ENCODE results near the gene MARCHF10. TPM values are rescaled to one million over a fixed set of nuclear protein-coding genes. Genes with fewer than 3 reads are reported as not detected.

The MARCHF10 gene
- total and polyA plus RNA-seq, 8 donors = 0.20 to 0.77 (median 0.41) TPM; not detected in 3

DNA sequence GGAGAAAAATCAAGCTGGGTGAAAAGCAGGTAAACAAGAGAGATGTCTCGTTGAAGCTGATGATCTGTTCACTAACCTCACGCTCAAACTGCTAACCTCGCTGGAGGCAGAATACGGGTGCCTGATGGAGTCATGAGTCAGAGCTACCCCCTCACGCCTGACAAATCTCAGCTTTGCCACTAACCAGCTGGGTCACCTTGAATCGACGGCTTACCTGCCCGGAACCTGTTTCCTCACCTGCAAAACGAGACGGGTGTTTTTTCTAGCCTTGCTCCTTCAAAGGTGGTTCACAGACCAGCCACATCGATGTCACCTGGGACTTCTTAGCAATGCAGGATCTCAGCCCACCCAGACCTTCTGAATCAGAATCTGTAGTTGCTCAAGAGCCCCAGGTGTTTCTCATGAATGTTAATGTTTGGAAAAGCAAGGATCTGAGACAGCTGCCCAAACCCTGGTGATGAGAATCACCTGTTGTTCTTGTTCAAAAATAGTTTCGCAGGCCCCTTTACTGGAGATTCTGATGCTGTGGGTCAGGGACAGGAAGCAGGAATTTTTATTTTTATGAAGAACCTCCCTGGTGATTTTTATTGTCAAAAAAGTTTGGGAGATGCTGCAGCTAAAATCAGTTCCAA is 56.9 kb downstream of the MARCHF10 start:
- no peaks in the 10 kb centered on the region for H3K4me1 ChIP-seq
- 50% methylated on average over 12 of the region's 12 CpGs for WGBS, 2 donors
- DNase-seq = no peak
- H3K27ac ChIP-seq = no peak overlapping the region
- H3K27me3 ChIP-seq = no peaks in the 10 kb centered on the region
- no peaks in the 10 kb centered on the region for H3K36me3 ChIP-seq
- TF ChIP-seq, protein P1, sequence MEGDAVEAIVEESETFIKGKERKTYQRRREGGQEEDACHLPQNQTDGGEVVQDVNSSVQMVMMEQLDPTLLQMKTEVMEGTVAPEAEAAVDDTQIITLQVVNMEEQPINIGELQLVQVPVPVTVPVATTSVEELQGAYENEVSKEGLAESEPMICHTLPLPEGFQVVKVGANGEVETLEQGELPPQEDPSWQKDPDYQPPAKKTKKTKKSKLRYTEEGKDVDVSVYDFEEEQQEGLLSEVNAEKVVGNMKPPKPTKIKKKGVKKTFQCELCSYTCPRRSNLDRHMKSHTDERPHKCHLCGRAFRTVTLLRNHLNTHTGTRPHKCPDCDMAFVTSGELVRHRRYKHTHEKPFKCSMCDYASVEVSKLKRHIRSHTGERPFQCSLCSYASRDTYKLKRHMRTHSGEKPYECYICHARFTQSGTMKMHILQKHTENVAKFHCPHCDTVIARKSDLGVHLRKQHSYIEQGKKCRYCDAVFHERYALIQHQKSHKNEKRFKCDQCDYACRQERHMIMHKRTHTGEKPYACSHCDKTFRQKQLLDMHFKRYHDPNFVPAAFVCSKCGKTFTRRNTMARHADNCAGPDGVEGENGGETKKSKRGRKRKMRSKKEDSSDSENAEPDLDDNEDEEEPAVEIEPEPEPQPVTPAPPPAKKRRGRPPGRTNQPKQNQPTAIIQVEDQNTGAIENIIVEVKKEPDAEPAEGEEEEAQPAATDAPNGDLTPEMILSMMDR (IDR thresholded peaks at IDR 0.05) = no peak
- no peaks in the 10 kb centered on the region for H3K9me3 ChIP-seq
- intact Hi-C loops (cut with DNase I) = loop anchor here in 1 of 3 donors (10.0 kb wide), 1 partner anchor 56 kb away; no protein-coding TSS in a partner anchor
- no peak for FAIRE-seq
- no peak overlapping the region for H3K4me3 ChIP-seq
- peak in 2 of 4 donors; percentile 55 to 63 for ATAC-seq

DNA sequence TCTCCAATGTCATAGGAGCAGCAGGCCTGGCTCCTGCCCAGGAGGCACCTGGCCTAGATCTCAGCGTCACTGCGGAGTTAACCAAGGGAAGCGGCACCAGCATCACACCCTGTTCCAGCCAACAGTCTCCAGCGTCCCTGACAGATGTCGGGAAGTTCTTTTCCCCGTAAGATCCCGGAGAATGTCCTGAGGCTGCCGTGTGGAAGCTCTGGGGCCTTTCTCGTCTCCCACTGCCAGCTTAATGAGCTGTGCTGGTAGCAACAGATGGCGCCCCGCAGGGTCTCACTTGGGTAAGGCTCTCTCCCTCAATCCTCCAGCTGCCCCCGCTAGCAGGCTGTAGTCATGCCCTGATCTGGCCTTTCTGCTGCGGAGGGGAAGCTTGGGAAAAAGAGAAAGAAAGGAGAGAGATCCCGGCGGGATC is 57.5 kb downstream of the MARCHF10 start:
- intact Hi-C loops (cut with DNase I) = loop anchor here in 1 of 3 donors (10.0 kb wide), 1 partner anchor 56 kb away; no protein-coding TSS in a partner anchor
- FAIRE-seq = no peak

DNA sequence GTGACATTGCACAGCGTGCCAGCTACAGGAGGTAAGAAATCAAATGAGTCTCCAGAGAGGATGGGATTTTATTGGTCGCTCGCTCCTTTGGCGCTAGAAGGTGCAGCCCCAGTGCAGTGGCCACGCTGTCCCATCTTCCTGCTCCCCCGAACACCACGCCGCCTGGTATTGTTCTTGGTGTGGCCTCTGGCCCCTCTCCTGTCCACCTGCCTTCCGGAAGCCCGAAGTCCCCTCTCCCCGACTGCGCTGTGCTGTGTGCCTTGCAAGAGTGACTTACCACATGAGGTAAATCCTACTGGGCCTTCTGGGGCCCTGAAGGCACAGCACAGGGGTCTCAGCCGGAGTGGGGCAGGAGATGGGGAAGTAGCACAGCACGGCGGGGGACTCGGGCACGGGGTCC is 58.2 kb downstream of the MARCHF10 start:
- ATAC-seq = no peak
- peak in 1 of 6 donors; percentile 43 for DNase-seq
- Histone ChIP-seq H3K9me3 (no peaks in the 10 kb centered on the region), H3K27ac (no peak overlapping the region), H3K36me3 (no peaks in the 10 kb centered on the region), H3K4me3 (no peak overlapping the region), H3K27me3 (no peaks in the 10 kb centered on the region), H3K4me1 (no peaks in the 10 kb centered on the region)
- TF ChIP-seq, protein P1 (IDR thresholded peaks at IDR 0.05) = no peak
- intact Hi-C loops (cut with DNase I) = loop anchor here in 1 of 3 donors (10.0 kb wide), 1 partner anchor 55 kb away; no protein-coding TSS in a partner anchor
- 86 to 87% methylated on average over 17 of the region's 17 CpGs for WGBS, 2 donors
- FAIRE-seq = no peak

More for the DNA sequence above, 57.5 kb downstream of the MARCHF10 start:
- TF ChIP-seq, protein P1 (IDR thresholded peaks at IDR 0.05) = no peak
- Histone ChIP-seq H3K4me3 (no peak overlapping the region), H3K27me3 (no peaks in the 10 kb centered on the region), H3K9me3 (no peaks in the 10 kb centered on the region), H3K4me1 (no peaks in the 10 kb centered on the region), H3K36me3 (no peaks in the 10 kb centered on the region), H3K27ac (no peak overlapping the region)
- ATAC-seq = peak in 3 of 4 donors; percentile 36 to 77 (median 75)
- DNase-seq = peak in 3 of 6 donors; percentile 5 to 38 (median 19)
- WGBS, 2 donors = 41 to 42% methylated on average over 15 of the region's 15 CpGs

DNA sequence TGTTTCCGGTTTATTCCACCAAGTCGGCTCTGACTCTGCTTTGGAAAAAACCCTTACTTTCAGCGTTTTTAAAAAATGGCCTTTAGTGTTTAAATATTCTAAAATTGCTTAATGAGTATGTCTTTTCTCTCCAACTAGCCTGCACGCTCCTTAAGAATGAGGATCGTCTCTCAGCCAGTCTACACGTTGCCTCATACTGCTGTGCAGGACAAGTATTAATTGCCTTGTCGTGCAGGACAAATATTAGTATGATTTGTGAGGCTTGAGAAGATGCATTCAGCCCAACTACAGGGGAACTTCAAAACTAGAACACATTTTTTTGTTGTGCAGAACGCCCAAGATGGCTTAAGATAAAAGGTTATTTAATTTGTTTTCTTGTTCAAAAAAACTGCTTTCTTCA is 61.2 kb downstream of the MARCHF10 start:
- intact Hi-C loops (cut with DNase I) = no loop called here
- FAIRE-seq (no peak), DNase-seq (no peak), ATAC-seq (no peak)
- TF ChIP-seq, protein P1 (IDR thresholded peaks at IDR 0.05) = no peak
- H3K4me1 ChIP-seq = no peaks in the 10 kb centered on the region
- 58 to 65% methylated on average over 8 of the region's 8 CpGs for WGBS, 2 donors
- no peaks in the 10 kb centered on the region for H3K27me3 ChIP-seq
- H3K4me3 ChIP-seq = no peak overlapping the region
- no peaks in the 10 kb centered on the region for H3K9me3 ChIP-seq
- no peak overlapping the region for H3K27ac ChIP-seq
- H3K36me3 ChIP-seq = no peaks in the 10 kb centered on the region

DNA sequence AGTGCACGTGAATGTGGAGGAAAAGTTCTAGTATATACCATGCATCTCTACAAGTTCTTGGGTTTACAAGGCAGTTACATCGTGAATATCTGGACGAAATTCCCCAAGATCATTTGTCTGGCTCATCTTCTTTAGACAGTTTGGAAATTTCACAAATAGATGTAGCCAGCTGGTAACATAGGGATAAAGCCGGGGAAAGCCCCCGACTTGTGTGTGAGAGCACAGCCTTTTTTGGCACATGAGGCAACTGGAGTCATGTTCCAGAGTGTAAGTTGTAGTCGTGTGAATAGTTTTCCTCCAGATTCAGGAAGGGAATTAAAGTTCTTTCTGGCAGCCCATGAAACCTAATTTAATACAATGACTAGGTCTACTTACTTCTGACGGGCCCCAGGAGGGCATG is 62.3 kb downstream of the MARCHF10 start:
- WGBS, 2 donors = 63 to 81% methylated on average over 7 of the region's 7 CpGs
- FAIRE-seq (no peak), ATAC-seq (no peak), DNase-seq (no peak)
- H3K36me3 ChIP-seq = no peaks in the 10 kb centered on the region
- intact Hi-C loops (cut with DNase I) = no loop called here
- no peaks in the 10 kb centered on the region for H3K4me1 ChIP-seq
- H3K27me3 ChIP-seq = no peaks in the 10 kb centered on the region
- TF ChIP-seq, protein P1 (IDR thresholded peaks at IDR 0.05) = no peak
- no peaks in the 10 kb centered on the region for H3K9me3 ChIP-seq
- no peak overlapping the region for H3K27ac ChIP-seq
- H3K4me3 ChIP-seq = no peak overlapping the region

Measured in pancreas (tissue), 10 donors.